ENCODE data around the gene ACP1.

The ACP1 gene

DNA sequence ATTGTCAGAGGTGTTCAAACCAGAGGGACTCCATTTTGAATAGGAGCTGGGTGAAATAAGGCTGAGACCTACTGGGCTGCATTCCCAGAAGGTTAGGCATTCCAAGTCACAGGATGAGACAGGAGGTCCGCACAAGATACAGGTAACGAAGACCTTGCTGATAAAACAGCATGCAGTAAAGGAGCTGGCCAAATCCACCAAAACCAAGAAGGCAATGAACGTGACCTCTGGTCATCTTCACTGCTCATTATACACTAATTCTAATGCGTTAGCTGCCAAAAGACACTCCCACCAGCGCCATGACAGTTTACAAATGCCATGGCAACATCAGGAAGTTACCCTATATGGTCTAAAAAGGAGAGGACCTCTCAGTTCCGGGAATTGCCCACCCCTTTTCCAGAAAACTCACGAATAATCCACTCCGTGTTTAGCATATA lies 11.5 kb upstream of the ACP1 start:
- DNase-seq (ENCODE audit: extremely low spot score, insufficient read length, low read depth) (no peak), FAIRE-seq (no peak)

DNA sequence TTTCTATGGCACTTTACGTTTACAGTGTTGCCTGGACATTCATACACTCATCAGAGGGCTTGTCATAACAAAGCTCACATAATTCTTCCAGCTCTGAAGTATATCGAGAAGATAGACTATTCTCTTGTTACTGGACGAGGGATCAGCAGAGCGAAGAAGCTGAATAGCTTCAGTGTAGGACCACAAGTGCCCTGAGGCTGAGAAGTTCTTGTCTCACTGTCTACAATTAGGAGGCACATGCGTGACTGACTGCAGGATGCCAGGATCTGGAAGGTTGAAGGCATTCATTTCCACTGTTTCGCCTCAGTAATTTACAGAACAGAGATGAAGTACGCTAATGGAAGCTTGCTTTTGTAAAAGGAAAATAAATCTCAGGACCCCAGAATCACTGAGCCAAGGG lies 10.5 kb upstream of the ACP1 start:
- FAIRE-seq (no peak), DNase-seq (ENCODE audit: extremely low spot score, insufficient read length, low read depth) (no peak)

DNA sequence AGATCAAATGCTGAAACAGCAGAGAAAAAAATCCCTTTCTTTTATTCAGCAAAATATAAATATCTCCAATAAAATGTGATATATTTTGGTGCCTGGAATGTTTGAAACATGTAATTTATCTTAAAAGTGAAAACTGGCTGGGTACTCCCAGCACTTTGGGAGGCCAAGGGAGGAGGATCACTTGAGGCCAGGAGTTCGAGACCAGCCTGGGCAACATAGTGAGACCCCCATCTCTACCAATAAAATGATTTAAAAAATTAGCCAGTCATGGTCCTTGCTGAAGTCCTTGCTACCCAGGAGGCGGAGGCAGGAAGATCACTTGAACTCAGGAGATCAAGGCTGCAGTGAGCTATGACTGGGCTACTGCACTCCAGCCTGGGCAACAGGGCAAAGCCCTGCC lies 9.6 kb upstream of the ACP1 start:
- FAIRE-seq: no peak

DNA sequence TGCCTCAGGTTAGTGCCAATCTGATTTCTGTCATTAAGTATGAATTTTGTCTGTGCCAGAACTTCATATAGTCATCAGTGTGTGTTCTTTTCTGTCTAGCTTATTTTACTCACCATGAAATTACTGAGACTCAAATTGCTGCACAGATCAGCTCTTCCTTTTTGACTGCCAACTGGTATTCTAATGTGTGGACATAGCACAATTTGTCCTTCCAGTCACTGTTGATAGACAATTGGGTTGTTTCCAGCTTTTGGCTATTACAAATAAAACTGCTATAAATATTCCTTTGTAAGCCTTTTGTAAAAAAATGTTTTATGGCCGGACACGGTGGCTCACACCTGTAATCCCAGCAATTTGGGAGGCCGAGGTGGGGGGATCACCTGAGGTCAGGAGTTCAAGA lies 8.7 kb upstream of the ACP1 start:
- no peak for FAIRE-seq
- DNase-seq (ENCODE audit: extremely low spot score, insufficient read length, low read depth): no peak

More for the DNA sequence above, 9.6 kb upstream of the ACP1 start:
- no peak for DNase-seq (ENCODE audit: extremely low spot score, insufficient read length, low read depth)

DNA sequence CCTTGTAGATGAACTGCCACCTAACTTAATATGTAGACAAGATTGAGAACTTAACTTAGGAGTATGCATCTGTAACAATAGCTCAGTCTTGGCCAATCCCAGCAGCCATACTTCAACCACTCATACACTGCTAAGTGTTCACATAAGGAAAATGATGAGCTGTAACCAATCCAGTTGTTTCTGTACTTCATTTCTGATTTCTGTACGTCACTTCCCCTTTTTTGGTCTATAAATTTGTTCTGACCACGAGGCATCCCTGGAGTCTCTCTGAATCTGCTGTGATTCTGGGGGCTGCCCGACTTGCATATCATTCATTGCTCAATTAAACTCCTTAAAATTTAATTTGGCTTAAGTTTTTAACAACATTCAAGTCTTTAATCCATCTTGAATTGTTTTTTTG lies 7.3 kb upstream of the ACP1 start:
- FAIRE-seq (no peak), DNase-seq (ENCODE audit: extremely low spot score, insufficient read length, low read depth) (no peak)

DNA sequence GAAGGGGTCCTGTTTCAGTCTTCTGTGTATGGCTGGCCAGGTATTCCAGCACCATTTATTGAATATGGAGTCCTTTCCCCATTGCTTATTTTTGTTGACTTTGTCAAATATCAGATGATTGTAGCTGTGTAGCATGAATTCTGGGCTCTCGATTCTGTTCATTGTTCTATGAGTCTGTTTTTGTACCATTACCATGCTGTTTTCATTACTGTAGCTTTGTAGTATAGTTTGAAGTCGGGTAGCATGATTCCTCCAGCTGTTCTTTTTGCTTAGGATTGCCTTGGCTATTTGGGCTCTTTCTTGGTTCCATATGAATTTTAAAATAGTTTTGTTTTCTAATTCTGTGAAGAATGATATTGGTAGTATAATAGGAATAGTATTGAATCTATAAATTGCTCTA lies 6.9 kb upstream of the ACP1 start:
- no peak for FAIRE-seq

DNA sequence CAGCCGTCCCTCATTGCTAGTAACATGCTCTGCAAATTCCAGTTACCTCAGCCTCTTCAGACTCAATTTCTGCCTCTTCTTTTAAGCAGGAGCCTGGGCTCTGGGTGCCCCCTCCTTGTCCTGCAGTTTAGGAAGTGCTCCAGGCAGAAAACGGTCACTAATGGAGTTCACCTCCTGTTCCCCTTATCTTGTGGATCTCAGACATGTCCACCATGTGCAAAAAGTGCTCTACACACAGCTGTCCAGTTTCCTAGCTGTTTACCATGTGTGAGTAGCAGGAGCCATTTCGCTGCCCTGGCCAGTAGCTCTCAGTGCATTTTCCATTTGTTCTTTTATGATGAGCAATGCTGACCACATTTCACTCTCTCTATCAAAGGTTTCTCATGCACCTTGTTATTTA lies 5.8 kb upstream of the ACP1 start:
- DNase-seq (ENCODE audit: extremely low spot score, insufficient read length, low read depth) (no peak), FAIRE-seq (no peak)

More for the DNA sequence above, 6.9 kb upstream of the ACP1 start:
- no peak for DNase-seq (ENCODE audit: extremely low spot score, insufficient read length, low read depth)

DNA sequence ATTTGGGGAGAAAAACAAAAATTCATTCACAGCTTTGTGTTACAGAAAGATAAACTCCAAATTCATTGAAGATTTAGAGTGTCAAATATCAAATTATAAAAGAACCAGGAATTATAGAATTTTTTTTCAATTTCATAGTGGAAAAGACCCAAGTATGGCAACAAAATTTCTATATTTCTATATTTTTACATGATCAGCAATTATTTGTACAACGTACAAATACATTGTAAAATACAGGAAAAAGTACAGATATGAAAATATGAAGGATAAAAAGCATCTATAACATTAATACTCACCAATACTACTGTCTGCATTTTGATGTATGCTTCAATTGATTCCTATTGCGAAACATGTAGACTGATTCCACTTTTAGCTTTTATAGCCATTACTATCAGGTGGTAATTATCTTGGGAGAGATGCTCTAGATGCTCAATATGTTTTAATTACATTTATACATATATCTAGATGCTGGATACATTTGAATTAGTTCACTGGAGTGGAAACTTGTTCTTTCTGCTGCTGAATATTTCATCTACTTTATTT lies 4.9 kb upstream of the ACP1 start:
- FAIRE-seq: no peak
- DNase-seq (ENCODE audit: extremely low spot score, insufficient read length, low read depth): no peak

DNA sequence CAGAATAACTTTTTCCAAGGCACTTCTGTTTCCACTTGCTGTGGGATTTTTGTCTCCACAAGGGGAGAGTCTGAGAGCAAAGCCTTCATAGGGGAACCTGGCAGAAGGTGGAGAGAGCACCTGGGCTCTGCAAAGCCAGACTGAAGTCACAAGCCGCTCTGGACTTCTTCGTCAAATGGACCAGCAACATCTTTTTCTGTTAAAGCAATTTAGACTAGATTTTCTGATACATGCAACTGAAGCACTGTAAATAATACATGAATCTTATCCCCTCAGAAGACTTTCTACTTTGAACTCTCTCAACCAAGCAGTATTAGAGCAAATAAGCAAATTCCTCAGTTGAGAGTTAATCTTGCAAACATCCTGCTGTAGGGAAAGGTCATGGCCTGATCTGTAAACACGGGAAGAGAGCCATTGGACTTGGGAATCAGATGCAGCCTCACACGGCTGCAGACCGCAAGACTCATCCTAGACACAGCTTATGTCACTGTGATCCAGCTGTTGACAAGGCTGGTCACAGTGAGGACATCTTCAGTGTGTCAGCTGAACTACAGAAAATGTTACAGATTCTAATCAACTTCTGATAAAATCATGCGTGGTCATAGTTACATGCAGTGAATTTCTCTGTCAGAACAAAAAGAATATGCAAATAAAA lies 4.1 kb upstream of the ACP1 start:
- DNase-seq (ENCODE audit: extremely low spot score, insufficient read length, low read depth): no peak
- no peak for FAIRE-seq

DNA sequence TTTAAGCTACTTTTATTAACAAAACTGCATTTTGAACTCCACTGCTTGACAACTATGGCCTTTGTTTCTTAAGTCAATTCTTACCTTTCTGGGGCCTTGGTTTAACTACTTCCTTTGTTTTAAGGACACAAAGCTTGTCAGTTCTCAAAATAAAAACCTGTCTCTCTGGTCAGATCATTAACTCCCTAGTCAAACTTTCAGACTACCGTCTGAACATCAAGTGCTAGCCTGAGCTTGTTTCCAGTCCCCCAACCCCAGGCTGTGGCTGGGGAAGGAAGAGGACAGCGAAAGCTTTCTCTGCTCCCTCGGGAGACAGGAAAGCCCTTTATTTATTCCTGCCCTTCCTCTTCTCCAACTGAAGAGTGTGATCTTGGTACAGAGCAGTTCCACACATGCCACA lies 2.6 kb upstream of the ACP1 start:
- FAIRE-seq (no peak), DNase-seq (ENCODE audit: extremely low spot score, insufficient read length, low read depth) (no peak)

DNA sequence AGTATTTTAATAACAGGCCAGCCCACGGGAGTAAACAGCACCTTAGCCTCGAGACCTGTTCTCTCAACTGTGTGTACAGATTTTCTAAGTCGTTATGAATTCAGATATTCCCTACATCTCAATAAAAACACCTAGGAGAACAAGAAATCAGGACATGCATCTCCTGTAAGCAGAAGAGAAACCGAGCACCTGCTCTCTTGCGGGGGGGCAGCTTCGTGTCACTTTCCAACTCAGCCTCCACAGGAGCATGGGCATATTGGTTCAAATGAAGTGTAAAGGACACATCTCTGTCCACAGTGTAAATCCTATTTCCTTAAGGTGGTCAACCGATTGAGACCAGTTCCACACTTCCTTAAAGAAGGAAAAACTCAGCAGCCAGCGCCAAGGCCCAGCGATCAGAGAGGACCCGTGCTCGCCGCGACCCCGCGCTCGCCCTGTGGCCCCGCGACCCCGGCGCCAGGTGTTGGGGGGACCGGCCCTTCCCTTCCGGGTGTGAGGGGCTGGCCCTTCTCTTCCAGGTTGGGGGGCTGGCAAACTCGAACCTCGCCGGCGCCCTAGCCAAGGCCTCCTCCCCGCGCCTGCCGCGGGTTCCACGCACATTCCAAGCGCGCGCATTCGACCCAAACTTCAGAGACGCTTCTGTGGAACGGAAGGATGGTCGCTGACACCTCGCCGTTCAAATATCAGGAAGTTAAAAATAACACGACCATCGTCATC lies 1.6 kb upstream of the ACP1 start:
- FAIRE-seq (no peak), DNase-seq (ENCODE audit: extremely low spot score, insufficient read length, low read depth) (no peak)

DNA sequence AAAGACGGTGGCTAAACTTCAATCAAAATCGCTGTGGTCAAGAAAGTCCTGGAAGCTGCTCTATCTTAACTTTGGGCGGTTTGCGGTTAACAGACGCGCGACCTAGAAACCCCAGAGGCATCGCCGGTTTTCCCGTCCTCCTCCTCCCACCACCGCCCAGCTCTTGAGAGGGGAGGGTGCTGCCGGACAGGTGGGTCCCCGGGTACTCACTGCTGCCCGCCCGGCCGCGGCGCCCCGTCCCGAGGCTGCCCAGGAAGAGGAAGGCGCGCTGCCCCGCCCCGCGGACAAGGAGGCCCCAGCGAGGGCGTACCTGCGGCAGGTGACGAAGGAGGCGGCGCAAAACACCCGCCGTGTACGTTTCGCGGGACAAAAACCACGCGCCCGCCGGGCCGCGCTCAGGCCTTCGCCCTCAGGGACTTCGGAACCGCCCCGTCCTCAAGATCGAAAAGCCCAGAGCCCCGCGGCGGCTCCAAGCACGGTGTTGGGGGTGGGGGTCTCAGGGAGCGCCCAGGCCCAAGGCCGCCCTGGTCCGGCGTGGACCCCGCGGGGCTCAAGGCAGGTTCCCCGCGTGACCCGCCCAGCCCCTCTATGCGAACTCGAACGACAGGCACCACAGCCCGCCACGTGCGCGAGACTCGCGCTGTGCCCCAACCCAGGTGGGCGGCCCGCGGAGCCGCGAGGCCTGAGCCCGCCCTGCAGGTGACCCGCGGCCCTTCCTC lies 814 bp upstream of the ACP1 start, which contains the start of gene SH3YL1:
Gene SH3YL1, minus strand, starts transcription at position 259 of the 719 bp plus-strand sequence. Its CDS starts 48 bp downstream, at position 211.
- FAIRE-seq (no peak), DNase-seq (ENCODE audit: extremely low spot score, insufficient read length, low read depth) (no peak)

DNA sequence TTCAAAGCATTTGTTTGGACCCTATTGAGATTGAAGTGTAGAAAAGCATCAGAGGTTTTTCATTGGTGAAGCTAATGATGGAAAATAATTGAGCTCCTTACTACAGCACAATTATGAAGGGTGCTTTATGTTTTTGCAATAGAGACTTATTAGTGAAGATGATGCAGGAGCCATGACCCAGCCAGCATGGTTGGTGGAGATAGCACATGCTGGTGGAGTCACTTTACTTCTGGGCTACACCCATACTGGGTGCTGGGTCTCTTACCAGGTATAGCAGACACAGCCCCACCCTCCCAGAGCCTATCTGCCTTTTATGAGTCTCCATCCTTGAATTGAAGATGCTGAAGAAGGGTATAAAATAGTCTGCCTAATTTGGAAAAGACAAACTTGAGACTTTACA lies 3.6 kb downstream of the ACP1 start:
- FAIRE-seq (no peak), DNase-seq (ENCODE audit: extremely low spot score, insufficient read length, low read depth) (no peak)

DNA sequence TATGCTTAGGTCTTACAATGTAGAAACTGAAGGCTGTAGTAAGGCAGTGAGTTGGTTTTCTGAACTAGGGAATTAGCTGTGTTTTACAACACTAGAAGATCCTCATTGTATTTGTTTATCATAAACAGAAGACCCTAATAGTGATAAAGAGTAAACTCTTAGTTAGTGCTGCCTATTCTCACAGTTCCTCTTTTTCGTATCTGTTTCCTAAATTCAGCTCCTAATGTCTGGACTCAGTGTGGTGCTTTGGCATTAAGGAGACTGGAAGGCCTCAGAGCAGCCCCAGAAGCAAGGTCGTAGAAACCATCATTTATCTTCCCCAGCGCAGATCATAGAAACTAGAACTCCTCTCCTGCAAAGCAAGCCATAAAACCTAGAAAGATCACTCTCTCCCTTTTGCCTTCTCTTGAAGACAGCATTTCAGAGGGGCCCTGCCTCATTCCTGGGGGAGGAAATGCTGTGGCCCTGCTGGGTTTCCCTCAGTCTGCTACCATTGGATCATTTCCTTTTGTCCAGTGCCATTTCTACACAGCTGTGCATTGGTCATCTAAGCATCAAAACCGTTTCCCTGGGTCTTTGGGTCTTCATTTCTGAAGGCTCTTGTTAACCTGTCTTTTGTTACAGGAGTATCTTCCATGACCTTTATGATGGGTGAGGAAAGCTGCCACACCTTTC lies 4.7 kb downstream of the ACP1 start:
- FAIRE-seq (no peak), DNase-seq (ENCODE audit: extremely low spot score, insufficient read length, low read depth) (no peak)

DNA sequence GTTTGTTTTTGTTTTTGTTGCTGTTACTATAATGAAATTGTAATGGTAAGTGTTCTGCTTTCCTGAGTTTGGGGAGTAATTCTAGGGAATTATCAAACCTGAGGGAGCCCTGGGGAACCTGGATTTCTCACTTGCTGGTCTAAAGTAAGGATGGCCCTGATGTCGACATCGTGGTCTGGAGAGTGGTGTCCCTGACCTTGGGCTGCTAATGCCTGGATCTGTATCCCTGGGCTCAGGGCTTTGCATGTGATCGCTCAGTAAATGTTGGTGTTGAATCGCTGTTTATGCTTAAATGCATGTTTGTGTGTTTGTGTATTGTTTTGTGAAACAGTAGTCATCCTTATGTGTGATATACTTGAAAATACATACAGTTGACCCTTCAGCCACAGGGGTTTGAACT lies 6.1 kb downstream of the ACP1 start:
- DNase-seq (ENCODE audit: extremely low spot score, insufficient read length, low read depth) (no peak), FAIRE-seq (no peak)

DNA sequence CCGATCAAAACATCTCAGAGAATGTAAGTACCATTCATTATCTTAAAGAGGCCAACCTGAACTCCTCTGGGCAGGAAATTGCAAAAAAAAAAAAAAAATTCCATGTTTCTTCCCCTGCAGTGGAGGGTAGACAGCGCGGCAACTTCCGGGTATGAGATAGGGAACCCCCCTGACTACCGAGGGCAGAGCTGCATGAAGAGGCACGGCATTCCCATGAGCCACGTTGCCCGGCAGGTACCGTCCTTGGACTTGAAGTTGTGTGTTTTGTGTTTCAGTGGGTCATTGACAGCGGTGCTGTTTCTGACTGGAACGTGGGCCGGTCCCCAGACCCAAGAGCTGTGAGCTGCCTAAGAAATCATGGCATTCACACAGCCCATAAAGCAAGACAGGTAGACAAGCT lies 7.2 kb downstream of the ACP1 start:
- FAIRE-seq (no peak), DNase-seq (ENCODE audit: extremely low spot score, insufficient read length, low read depth) (no peak)

DNA sequence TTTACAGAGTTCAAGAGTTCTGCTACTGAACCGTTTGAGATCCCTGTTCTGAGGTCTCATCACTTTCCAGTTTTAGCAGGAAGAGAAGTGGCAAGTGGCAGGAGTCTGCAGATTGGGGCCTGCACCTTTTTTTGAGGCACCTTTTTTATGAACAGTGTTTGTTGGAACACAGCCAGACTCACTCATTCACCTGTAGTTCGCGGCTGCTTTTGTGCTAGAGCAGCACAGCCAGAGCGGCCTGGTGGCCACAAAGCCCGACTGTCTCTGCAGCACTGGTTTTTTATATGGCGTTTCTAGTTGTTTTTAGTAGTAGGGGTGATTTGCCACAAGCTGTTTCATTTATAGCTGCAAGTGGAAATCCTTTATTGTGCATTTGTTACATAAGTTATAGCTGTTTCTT lies 8.6 kb downstream of the ACP1 start:
- FAIRE-seq (no peak), DNase-seq (ENCODE audit: extremely low spot score, insufficient read length, low read depth) (no peak)

DNA sequence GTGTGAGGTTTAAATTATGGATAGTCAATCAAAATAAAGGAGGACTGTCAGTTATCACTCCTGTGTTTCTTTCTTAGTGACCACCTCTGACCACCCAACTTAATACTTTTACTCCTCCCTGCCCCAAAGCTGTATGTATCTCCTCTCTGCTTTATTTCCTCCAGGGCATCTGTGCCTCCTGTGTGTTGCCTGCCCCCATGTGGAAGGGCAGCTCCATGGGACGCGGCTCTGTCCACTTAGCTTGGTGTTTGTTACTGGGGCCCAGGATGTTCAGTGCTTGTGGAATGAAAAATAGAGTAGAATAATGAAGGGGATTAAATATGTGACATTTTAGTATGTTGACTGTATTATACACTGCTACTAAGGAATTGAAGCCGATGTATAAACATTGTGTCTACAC lies 9.8 kb downstream of the ACP1 start:
- no peak for FAIRE-seq
- DNase-seq (ENCODE audit: extremely low spot score, insufficient read length, low read depth): no peak

DNA sequence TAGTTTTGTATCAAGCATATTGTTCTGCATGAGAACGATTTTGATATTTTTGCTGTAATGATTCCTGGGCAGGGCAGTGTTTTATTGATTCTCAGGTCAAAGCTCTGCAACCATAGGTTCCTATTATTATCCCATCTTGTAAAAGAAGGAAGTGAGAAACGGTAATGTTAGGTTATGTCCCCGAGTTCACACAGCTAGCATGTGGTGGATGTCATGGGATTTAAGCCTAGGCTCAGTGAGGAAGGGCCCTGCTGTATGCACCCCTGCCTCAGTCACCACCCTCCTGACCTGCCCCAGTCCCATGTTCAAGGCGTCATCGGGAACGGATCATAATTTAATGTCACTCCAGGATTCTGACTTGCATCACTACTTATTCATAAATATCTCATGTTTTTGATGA lies 10.7 kb downstream of the ACP1 start:
- DNase-seq (ENCODE audit: extremely low spot score, insufficient read length, low read depth): no peak
- peak; percentile 84 for FAIRE-seq

DNA sequence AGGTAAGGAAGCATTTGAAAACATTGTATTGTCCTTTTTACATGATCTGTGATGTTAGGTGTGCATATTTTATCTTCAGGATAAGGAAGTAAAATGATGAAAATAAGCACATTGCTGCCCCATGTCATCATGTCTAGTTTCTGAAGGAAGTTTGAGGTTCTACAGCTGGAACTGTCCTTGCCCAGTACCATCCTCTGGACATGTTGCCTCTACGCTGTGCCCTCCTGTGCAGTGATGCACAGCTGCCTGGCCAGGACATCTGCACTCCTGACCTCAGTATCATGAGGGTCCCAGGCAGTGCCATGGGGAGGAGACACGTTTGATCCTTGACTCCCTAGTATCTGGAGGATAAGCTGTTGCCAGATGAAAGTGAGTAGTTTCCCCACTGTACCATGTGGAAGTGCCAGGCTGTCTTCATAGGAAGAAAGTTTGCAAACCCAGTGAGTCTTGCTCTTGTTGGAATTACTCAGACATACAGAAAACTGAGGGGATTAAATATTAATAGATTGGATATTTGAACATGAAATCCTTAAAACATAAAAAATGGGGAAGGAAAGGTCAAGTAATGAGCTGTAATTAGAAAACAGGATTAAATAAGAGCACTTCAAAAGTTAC lies 13.7 kb downstream of the ACP1 start:
- FAIRE-seq (no peak), DNase-seq (ENCODE audit: extremely low spot score, insufficient read length, low read depth) (no peak)
